MG63 (cell line): Measurements from ENCODE around the gene ARHGEF17. TPM values are rescaled to one million over a fixed set of nuclear protein-coding genes. Genes with fewer than 3 reads are reported as not detected.
A peak's percentile ranks its signal among the peaks of the same experiment; 100 is the strongest.

ENCODE experiments used
- DNase-seq: peaks from one replicate; pipeline ENCODE4 v3.0.0-alpha.2; 2020
- H3K27me3 ChIP-seq: fragments of 250-450 bp; sonication (Bioruptor Pico); 2 replicates; pipeline ENCODE4 v1.5.1; 2020; ENCODE audit warnings: mild to moderate bottlenecking, moderate library complexity
- H3K36me3 ChIP-seq: fragments of 250-450 bp; sonication (Bioruptor Pico); 2 replicates; pipeline ENCODE4 v1.5.1; 2020; ENCODE audit warnings: mild to moderate bottlenecking, moderate library complexity
- H3K4me3 ChIP-seq: fragments of 250-450 bp; sonication (Bioruptor Pico); 2 replicates; pipeline ENCODE4 v1.5.1; 2020; ENCODE audit warnings: mild to moderate bottlenecking, moderate library complexity
- H3K9me3 ChIP-seq: fragments of 250-450 bp; sonication (Bioruptor Pico); 2 replicates; pipeline ENCODE4 v1.5.1; 2020; ENCODE audit warnings: mild to moderate bottlenecking, moderate library complexity
- total RNA-seq: library from RNA; depleted of rRNA; stranded (reverse); fragments of >200 nt; shearing (Covaris generic); gene quantifications from 2 replicates; pipeline ENCODE4 v1.2.3, GENCODE V29; 2014; ENCODE audit warnings: low replicate concordance

ARHGEF17 gene
- total RNA-seq, 1 experiment from 2014 or later: 10.9 TPM

GRCh38 chr11:73315293-73316020, 7.4 kb downstream of the ARHGEF17 start:
- Histone ChIP-seq H3K9me3 (no peaks in the 10 kb centered on the region), H3K27me3 (no peaks in the 10 kb centered on the region), H3K4me3 (no peak overlapping the region), H3K36me3 (peaks cover 35% of the 10 kb centered on the region)
- no peak for DNase-seq

GRCh38 chr11:73316422-73316821, 8.3 kb downstream of the ARHGEF17 start:
- DNase-seq: no peak
- Histone ChIP-seq H3K4me3 (no peak overlapping the region), H3K27me3 (no peaks in the 10 kb centered on the region), H3K36me3 (peaks cover 30% of the 10 kb centered on the region), H3K9me3 (no peaks in the 10 kb centered on the region)

- no peaks in the 10 kb centered on the region for H3K9me3 ChIP-seq
- H3K27me3 ChIP-seq: no peaks in the 10 kb centered on the region
- no peak for DNase-seq
- peaks cover 26% of the 10 kb centered on the region for H3K36me3 ChIP-seq
- H3K4me3 ChIP-seq: no peak overlapping the region
Measured at GRCh38 chr11:73317373-73317772, 9.3 kb downstream of the ARHGEF17 start.

- H3K36me3 ChIP-seq: peaks cover 26% of the 10 kb centered on the region
- no peak for DNase-seq
- H3K9me3 ChIP-seq: no peaks in the 10 kb centered on the region
- no peaks in the 10 kb centered on the region for H3K27me3 ChIP-seq
- no peak overlapping the region for H3K4me3 ChIP-seq
Measured at GRCh38 chr11:73317803-73318202, 9.7 kb downstream of the ARHGEF17 start.

GRCh38 chr11:73318501-73319011, 10.5 kb downstream of the ARHGEF17 start:
- H3K27me3 ChIP-seq: no peaks in the 10 kb centered on the region
- no peak overlapping the region for H3K4me3 ChIP-seq
- H3K9me3 ChIP-seq: no peaks in the 10 kb centered on the region
- no peak for DNase-seq
- H3K36me3 ChIP-seq: peaks cover 22% of the 10 kb centered on the region

- no peak overlapping the region for H3K4me3 ChIP-seq
- DNase-seq: peak; percentile 74
- no peaks in the 10 kb centered on the region for H3K9me3 ChIP-seq
- H3K27me3 ChIP-seq: no peaks in the 10 kb centered on the region
- H3K36me3 ChIP-seq: peaks cover 15% of the 10 kb centered on the region
Measured at GRCh38 chr11:73320763-73321603, 12.9 kb downstream of the ARHGEF17 start.

- H3K27me3 ChIP-seq: no peaks in the 10 kb centered on the region
- peaks cover 16% of the 10 kb centered on the region for H3K36me3 ChIP-seq
- H3K9me3 ChIP-seq: no peaks in the 10 kb centered on the region
- DNase-seq: no peak
- no peak overlapping the region for H3K4me3 ChIP-seq
Measured at GRCh38 chr11:73321604-73322381, 13.7 kb downstream of the ARHGEF17 start.

GRCh38 chr11:73322382-73323306, 14.6 kb downstream of the ARHGEF17 start:
- Histone ChIP-seq H3K9me3 (no peaks in the 10 kb centered on the region), H3K36me3 (peaks cover 17% of the 10 kb centered on the region), H3K4me3 (no peak overlapping the region), H3K27me3 (no peaks in the 10 kb centered on the region)
- no peak for DNase-seq

GRCh38 chr11:73323464-73323863, 15.4 kb downstream of the ARHGEF17 start:
- Histone ChIP-seq H3K9me3 (no peaks in the 10 kb centered on the region), H3K36me3 (peaks cover 19% of the 10 kb centered on the region), H3K4me3 (no peak overlapping the region), H3K27me3 (no peaks in the 10 kb centered on the region)
- no peak for DNase-seq

GRCh38 chr11:73324116-73324515, 16.0 kb downstream of the ARHGEF17 start:
- H3K9me3 ChIP-seq: no peaks in the 10 kb centered on the region
- DNase-seq: no peak
- H3K4me3 ChIP-seq: no peak overlapping the region

GRCh38 chr11:73324665-73325035, 16.6 kb downstream of the ARHGEF17 start:
- H3K9me3 ChIP-seq: no peaks in the 10 kb centered on the region
- no peaks in the 10 kb centered on the region for H3K27me3 ChIP-seq
- peaks cover 19% of the 10 kb centered on the region for H3K36me3 ChIP-seq
- H3K4me3 ChIP-seq: no peak overlapping the region
- DNase-seq: no peak

More at GRCh38 chr11:73324116-73324515, 16.0 kb downstream of the ARHGEF17 start:
- Histone ChIP-seq H3K27me3 (no peaks in the 10 kb centered on the region), H3K36me3 (peaks cover 19% of the 10 kb centered on the region)

GRCh38 chr11:73325036-73325981, 17.2 kb downstream of the ARHGEF17 start:
- Histone ChIP-seq H3K9me3 (no peaks in the 10 kb centered on the region), H3K4me3 (no peak overlapping the region), H3K36me3 (peaks cover 19% of the 10 kb centered on the region), H3K27me3 (no peaks in the 10 kb centered on the region)
- no peak for DNase-seq

GRCh38 chr11:73326929-73327811, 19.1 kb downstream of the ARHGEF17 start:
- no peak overlapping the region for H3K4me3 ChIP-seq
- H3K9me3 ChIP-seq: no peaks in the 10 kb centered on the region
- H3K27me3 ChIP-seq: no peaks in the 10 kb centered on the region
- DNase-seq: no peak
- peaks cover 11% of the 10 kb centered on the region for H3K36me3 ChIP-seq

GRCh38 chr11:73327812-73328364, 19.8 kb downstream of the ARHGEF17 start:
- no peaks in the 10 kb centered on the region for H3K9me3 ChIP-seq

More at GRCh38 chr11:73327812-73328364, 19.8 kb downstream of the ARHGEF17 start:
- Histone ChIP-seq H3K36me3 (peaks cover 11% of the 10 kb centered on the region), H3K4me3 (no peak overlapping the region), H3K27me3 (no peaks in the 10 kb centered on the region)
- no peak for DNase-seq
